BLaER1 treated with 17β-estradiol and CSF1 and Interleukin-3, amounts not matched to agents 10 nM and 100 nM (cell line): ENCODE measurements around the gene TRIM7.
A peak's percentile ranks its signal among the peaks of the same experiment; 100 is the strongest.
"Not testable (repeated sequence)": the region's sequence is repeated elsewhere in the genome, so short reads cannot be mapped to it uniquely, and the experiment has no call there.

ENCODE experiments used
- H3K27ac ChIP-seq, 11 experiments: shearing (Covaris generic); formaldehyde crosslinking; 2 replicates each; pipeline ENCODE4 v1.8.1; 2022
- H3K27me3 ChIP-seq, 11 experiments: shearing (Covaris generic); formaldehyde crosslinking; 2 replicates each; pipeline ENCODE4 v1.8.1; 2022
- H3K36me3 ChIP-seq, 11 experiments: shearing (Covaris generic); formaldehyde crosslinking; 2 replicates each; pipeline ENCODE4 v1.8.1; 2022
- H3K4me1 ChIP-seq, 10 experiments: shearing (Covaris generic); formaldehyde crosslinking; 2 replicates each; pipeline ENCODE4 v1.8.1; 2022
- H3K4me2 ChIP-seq, 11 experiments: shearing (Covaris generic); formaldehyde crosslinking; 2 replicates each; pipeline ENCODE4 v1.8.1; 2022
- H3K4me3 ChIP-seq, 10 experiments: shearing (Covaris generic); formaldehyde crosslinking; 2 replicates each; pipeline ENCODE4 v1.8.1; 2022
- H3K9ac ChIP-seq, 11 experiments: shearing (Covaris generic); formaldehyde crosslinking; 2 replicates each; pipeline ENCODE4 v1.8.1; 2022
- H3K9me3 ChIP-seq, 11 experiments: shearing (Covaris generic); formaldehyde crosslinking; replicated peaks in 1 of 11; 2 replicates each; pipeline ENCODE4 v1.8.1; 2022
- H4K20me1 ChIP-seq, 11 experiments: shearing (Covaris generic); formaldehyde crosslinking; 2 replicates each; pipeline ENCODE4 v1.8.1; 2022
- Cebpa-rat ChIP-seq, 11 experiments: shearing (Covaris generic); IDR thresholded peaks; 2 replicates each; pipeline ENCODE4 v1.8.1; 2022

TRIM7 gene

DNA sequence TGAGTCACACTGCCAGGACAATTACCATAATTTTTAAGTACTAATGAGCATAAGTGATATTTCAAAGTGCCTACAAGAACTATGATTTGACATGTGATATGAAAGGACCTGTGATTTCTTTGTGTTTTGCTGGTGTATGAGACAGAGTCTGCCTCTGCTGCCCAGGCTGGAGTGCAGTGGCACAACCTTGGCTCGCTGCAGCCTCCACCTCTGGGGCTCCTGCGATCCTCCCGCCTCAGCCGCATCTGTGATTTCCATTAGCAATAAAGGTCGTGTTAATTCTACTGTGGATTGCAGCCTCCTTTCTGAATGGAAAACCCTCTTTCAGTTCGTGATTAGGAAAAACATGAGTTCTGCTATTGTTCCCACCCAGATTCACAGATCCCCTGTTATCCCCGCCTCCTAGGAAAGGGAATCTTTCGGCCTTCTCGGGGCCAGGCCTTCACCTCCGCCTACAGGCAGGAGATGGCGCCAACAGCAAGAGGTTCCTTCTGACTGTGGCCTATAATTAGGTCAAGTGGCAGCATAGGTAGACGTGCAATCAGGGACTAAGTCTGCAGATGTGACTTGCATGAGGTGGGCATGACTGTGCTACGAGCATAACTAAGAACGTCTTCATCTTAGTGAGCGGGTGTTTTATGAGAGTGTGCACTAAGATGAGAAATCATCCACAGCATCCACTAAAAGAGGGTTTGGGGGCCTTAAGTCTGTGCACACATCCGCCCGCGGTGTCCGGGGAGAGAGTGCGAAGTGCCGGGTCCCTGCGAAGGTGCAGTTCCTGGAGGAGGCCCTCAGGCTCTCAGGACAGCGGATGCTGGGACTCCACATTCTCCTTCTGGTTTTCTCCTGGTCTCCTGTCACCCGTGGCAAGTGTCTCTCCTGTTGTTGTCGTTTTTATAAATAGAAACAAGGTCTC lies 23.1 kb downstream of the TRIM7 start:
- Histone ChIP-seq H3K27me3 (no peaks in the 10 kb centered on the region), H3K9ac (peak overlapping the region in 1 of 11 experiments; percentile 16; a peak in 1 of 22 replicates), H3K4me2 (peak overlapping the region in 9 of 11 experiments; percentile 33 to 62 (median 50); a peak in 14 of 22 replicates), H3K9me3 (no peaks in the 10 kb centered on the region), H3K27ac (no peak overlapping the region), H3K36me3 (no peaks in the 10 kb centered on the region), H3K4me1 (peaks cover 16 to 47% (median 34%) of the 10 kb centered on the region in 10 experiments), H4K20me1 (no peaks in the 10 kb centered on the region), H3K4me3 (no peak overlapping the region)
- TF ChIP-seq Cebpa-rat (IDR thresholded peaks at IDR 0.05): no peak

DNA sequence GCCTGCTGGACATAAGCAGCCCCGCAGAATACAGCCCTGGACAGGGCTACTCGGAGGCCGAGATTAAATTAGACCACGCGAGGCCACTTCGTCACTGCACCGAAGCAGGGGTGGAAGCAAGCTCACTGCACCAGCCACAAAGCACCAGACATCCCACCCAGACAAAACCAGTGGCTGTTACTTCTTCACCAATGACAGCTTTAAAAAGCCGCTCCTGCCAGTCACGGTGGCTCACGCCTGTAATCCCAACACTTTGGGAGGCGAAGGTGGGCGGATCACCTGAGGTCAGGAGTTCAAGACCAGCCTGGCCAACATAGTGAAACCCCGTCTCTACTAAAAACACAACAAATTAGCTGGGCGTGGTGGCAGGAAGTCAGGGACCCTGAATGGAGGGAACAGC lies 27.4 kb downstream of the TRIM7 start:
- H3K4me3 ChIP-seq, H3K27ac ChIP-seq, H3K9ac ChIP-seq, H3K27me3 ChIP-seq, H3K36me3 ChIP-seq, H4K20me1 ChIP-seq, H3K4me2 ChIP-seq, H3K9me3 ChIP-seq: not testable (repeated sequence)
- H3K4me1 ChIP-seq: peaks cover 21 to 38% (median 33%) of the 10 kb centered on the region in 10 experiments

DNA sequence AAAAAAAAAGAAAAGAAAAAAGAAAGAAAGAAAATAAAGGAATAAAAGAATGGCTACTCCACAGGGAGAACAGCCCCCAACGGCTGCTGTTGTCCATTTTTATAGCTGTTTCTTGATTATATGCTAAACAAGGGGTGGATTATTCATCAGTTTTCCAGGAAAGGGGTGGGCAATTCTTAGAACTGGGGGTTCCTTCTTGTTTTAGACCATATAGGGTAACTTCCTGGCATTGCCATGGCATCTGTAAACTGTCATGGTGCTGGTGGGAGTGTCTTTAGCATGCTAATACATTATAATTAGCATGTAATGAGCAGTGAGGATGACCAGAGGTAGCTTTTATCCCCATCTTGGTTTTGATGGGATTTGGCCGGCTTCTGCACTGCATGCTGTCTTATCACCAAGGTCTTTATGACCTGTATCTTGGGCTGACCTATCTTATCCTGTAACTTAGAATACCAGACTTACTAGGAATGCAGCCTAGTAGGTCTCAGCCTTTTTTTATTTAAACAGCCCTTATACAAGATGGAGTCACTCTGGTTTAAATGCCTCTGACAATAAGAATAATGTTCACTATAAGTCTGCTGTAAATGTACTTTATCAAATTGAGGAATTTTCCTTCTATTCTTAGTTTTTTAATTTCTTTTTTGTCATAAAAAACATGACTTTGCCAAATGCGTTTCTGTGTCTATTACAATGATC lies 28.6 kb downstream of the TRIM7 start:
- Histone ChIP-seq H3K9ac (no peak overlapping the region), H4K20me1 (no peaks in the 10 kb centered on the region), H3K27me3 (no peaks in the 10 kb centered on the region), H3K9me3 (0 out of 22 replicates have a peak, but pooled peaks cover 0 to 6% (median 0%) of the 10 kb centered on the region in 11 experiments), H3K36me3 (no peaks in the 10 kb centered on the region), H3K4me1 (peaks cover 24 to 42% (median 36%) of the 10 kb centered on the region in 10 experiments), H3K27ac (no peak overlapping the region), H3K4me3 (no peak overlapping the region), H3K4me2 (no peak overlapping the region)
- no peak for TF ChIP-seq Cebpa-rat (IDR thresholded peaks at IDR 0.05)

DNA sequence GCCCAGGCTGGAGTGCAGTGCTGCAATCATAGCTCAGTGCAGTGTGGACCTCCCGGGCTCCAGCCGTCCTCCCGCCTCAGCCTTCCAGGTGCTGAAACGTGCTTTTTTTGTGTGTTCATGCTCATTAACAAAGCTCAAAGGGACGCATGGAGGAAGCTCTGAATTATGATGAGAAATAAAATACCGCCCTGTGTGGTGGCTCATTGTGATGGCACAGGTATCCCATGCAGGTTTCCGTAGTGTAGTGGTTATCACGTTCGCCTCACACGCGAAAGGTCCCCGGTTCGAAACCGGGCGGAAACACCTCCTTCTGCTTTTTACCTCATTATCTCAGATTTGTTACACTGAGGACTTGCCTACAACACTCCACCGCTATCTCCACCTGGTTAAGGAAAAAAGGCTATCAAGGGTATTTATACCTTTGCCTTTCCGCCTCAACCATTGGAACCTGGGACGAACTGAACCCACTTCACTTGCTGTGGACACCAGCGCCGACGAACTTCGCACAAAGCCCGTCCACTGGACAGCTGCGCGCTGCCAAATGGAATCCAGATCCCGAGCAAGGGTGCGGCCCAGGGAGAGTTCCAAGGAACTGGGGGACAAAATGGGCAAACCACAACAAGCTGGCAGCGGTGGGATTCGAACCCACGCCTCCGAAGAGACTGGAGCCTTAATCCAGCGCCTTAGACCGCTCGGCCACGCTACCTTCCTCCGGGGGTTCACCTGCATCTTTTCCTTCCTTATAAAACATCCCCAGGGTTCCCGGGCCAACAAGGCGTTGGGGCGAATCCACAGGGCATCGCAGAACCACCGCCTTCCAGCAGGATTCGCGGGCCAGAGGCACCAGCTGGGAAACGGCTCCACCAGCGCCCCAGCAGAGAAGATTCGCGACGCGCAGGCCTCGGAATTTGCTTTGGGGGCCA lies 31.3 kb downstream of the TRIM7 start:
- Histone ChIP-seq H3K36me3 (no peaks in the 10 kb centered on the region), H3K9ac (peak overlapping the region; percentile 25 to 71 (median 63); a peak in 20 of 22 replicates), H3K27me3 (peaks cover 0 to 15% (median 5%) of the 10 kb centered on the region in 11 experiments; a peak in 10 of 22 replicates), H3K4me3 (peak overlapping the region; percentile 39 to 62 (median 53)), H3K4me2 (peak overlapping the region; percentile 66 to 95 (median 79)), H3K27ac (peak overlapping the region; percentile 26 to 77 (median 71); a peak in 20 of 22 replicates), H3K9me3 (0 out of 22 replicates have a peak, but pooled peaks cover 0 to 6% (median 0%) of the 10 kb centered on the region in 11 experiments), H3K4me1 (peaks cover 37 to 59% (median 50%) of the 10 kb centered on the region in 10 experiments), H4K20me1 (no peaks in the 10 kb centered on the region)
- no peak; a peak in 1 of 22 replicates for TF ChIP-seq Cebpa-rat (IDR thresholded peaks at IDR 0.05)

DNA sequence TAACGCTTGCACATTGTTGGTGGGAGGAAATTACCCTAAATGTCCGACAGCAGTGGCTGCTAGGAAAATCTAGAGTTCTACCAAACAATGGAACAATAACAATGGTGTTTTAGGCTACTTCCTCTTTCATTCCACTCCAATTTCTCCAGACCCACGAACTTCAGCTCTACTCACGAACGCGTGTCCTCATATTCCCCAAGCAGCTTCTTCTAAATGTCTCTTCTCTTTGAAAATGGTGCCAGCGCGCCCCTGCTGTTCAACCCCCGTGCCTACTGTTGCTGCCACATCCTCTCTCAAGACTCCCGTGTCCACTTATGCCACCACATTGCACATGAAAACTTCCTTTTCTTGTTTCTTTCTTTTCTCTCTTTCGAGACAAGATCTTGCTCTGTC lies 32.0 kb downstream of the TRIM7 start:
- H3K36me3 ChIP-seq: no peaks in the 10 kb centered on the region
- H4K20me1 ChIP-seq: no peaks in the 10 kb centered on the region
- TF ChIP-seq Cebpa-rat (IDR thresholded peaks at IDR 0.05): no peak
- H3K9me3 ChIP-seq: 0 out of 22 replicates have a peak, but pooled peaks cover 0 to 6% (median 0%) of the 10 kb centered on the region in 11 experiments
- peak overlapping the region; percentile 25 to 71 (median 63); a peak in 20 of 22 replicates for H3K9ac ChIP-seq
- H3K27ac ChIP-seq: peak overlapping the region; percentile 26 to 77 (median 71); a peak in 21 of 22 replicates
- peak overlapping the region; percentile 66 to 95 (median 79) for H3K4me2 ChIP-seq
- H3K27me3 ChIP-seq: peaks cover 0 to 20% (median 5%) of the 10 kb centered on the region in 11 experiments; a peak in 10 of 22 replicates
- H3K4me3 ChIP-seq: peak overlapping the region; percentile 39 to 62 (median 53)
- peaks cover 44 to 66% (median 57%) of the 10 kb centered on the region in 10 experiments for H3K4me1 ChIP-seq

DNA sequence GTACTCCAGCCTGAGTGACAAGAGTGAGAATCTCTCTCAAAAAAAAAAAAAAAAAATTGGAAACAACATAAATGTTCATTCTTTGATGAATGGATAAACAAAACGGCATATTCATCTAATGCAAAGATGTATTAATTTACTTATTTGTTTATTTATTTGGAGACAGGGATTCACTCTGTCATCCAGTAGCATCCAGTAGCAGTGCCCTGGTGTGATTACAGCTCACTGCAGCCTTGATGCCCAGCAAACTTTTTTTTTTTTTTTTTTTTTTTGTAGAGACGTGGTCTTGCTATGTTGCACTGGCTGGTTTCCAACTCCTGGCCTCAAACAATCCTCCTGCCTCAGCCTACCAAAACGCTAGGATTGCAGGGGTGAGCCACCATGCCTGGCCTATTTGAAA lies 33.2 kb downstream of the TRIM7 start:
- H3K27me3 ChIP-seq: peaks cover 0 to 20% (median 5%) of the 10 kb centered on the region in 11 experiments; a peak in 10 of 22 replicates
- no peaks in the 10 kb centered on the region for H3K36me3 ChIP-seq
- no peaks in the 10 kb centered on the region for H4K20me1 ChIP-seq
- no peak overlapping the region for H3K4me3 ChIP-seq
- 0 out of 22 replicates have a peak, but pooled peaks cover 0 to 6% (median 0%) of the 10 kb centered on the region in 11 experiments for H3K9me3 ChIP-seq
- H3K4me2 ChIP-seq: peak overlapping the region in 10 of 11 experiments; percentile 66 to 86 (median 79); a peak in 18 of 22 replicates
- peak overlapping the region in 4 of 11 experiments; percentile 31 to 36 (median 36); a peak in 1 of 22 replicates for H3K27ac ChIP-seq
- TF ChIP-seq Cebpa-rat (IDR thresholded peaks at IDR 0.05): no peak
- no peak overlapping the region for H3K9ac ChIP-seq
- peaks cover 55 to 78% (median 69%) of the 10 kb centered on the region in 10 experiments for H3K4me1 ChIP-seq

DNA sequence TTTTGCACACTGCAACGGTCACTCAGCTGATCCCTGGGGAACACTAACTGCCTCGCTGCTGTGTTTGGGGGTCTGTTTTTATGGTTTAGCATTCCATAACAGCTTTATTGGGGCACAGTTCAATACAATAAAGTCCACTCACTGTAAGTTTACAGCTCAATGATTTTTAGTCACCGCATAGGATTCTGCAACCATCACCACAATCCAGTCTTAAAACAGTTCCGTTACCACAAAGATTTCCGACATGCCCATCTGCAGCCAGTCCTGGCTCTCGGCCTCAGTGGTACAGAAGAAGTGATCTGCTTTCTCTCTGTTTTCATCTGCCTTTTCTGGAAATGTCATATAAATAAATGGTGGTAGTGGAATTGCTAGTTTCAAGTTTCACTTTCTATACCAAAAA lies 34.0 kb downstream of the TRIM7 start:
- Histone ChIP-seq H3K4me3 (no peak overlapping the region), H3K4me1 (peaks cover 57 to 86% (median 76%) of the 10 kb centered on the region in 10 experiments), H3K27me3 (peaks cover 0 to 20% (median 5%) of the 10 kb centered on the region in 11 experiments; a peak in 10 of 22 replicates), H3K9ac (no peak overlapping the region), H4K20me1 (no peaks in the 10 kb centered on the region), H3K27ac (peak overlapping the region in 3 of 11 experiments; percentile 31 to 36 (median 33); a peak in 3 of 22 replicates), H3K36me3 (no peaks in the 10 kb centered on the region), H3K4me2 (peak overlapping the region; percentile 45 to 86 (median 79); a peak in 21 of 22 replicates), H3K9me3 (0 out of 22 replicates have a peak, but pooled peaks cover 0 to 6% (median 0%) of the 10 kb centered on the region in 11 experiments)
- TF ChIP-seq Cebpa-rat (IDR thresholded peaks at IDR 0.05): peak in 6 of 11 experiments; percentile 32 to 70 (median 48); a peak in 6 of 22 replicates
